Hematopoietic multipotent progenitor cell treated with erythropoietin and hydrocortisone succinate and interleukin-3 and kit ligand, for 8 days (in vitro differentiated cells): Measurements from ENCODE around the gene ACTR3C.
"Not testable (repeated sequence)": the region's sequence is repeated elsewhere in the genome, so short reads cannot be mapped to it uniquely, and the experiment has no call there.

Experiments used
- DNase-seq: peaks from one replicate; pipeline ENCODE4 v3.0.0-alpha.2; 2015

ACTR3C gene

DNA sequence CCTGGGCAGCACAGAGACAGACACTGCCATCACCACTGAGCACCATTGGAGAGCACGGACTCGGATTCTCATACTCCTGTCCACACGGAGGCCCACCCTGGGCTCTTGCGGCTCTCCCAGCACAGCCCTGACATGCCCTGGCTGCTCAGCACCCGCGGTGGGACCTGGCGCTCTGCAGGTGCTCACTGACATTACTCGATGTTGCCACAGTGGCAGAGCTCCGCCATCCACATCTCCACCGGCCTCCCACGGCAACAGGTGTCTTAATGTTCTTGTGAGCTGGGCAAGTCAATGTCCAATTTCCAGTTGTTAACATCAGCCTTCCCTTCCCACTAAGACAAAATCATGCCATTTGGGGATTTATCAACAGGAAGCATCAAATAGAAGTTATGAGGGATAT is 45.0 kb downstream of the ACTR3C start:
- DNase-seq, result not testable (repeated sequence)

GRCh38 chr7:150276132-150276695 is 47.1 kb downstream of the ACTR3C start:
- DNase-seq, result peak; percentile 48

- DNase-seq, result not testable (repeated sequence)
Observed at GRCh38 chr7:150271898-150272297, 51.4 kb downstream of the ACTR3C start.

- DNase-seq, result not testable (repeated sequence)
Observed at GRCh38 chr7:150270101-150270824, 53.1 kb downstream of the ACTR3C start.

DNA sequence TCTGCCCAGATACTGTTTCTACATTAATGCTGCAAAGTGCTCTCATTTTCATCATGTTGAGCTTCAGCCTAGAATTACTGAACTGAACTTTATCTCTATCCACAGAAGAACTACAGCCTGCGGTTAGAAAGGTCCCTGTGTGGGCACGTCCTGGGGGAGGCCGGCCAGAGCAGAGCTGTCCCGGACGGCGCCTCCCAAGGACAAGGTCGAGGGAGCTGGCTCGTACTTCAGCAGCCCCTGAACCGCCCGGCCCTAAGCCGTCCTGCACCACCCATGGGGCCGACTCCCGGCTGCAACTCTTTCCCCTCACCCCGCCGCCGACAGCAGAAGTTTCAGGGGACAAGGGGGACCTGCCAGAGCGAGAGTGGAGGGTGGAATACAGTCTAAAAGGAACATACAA is 54.5 kb downstream of the ACTR3C start:
- DNase-seq, result not testable (repeated sequence)

- not testable (repeated sequence) for DNase-seq
Observed at GRCh38 chr7:150268287-150268686, 55.1 kb downstream of the ACTR3C start.

DNA sequence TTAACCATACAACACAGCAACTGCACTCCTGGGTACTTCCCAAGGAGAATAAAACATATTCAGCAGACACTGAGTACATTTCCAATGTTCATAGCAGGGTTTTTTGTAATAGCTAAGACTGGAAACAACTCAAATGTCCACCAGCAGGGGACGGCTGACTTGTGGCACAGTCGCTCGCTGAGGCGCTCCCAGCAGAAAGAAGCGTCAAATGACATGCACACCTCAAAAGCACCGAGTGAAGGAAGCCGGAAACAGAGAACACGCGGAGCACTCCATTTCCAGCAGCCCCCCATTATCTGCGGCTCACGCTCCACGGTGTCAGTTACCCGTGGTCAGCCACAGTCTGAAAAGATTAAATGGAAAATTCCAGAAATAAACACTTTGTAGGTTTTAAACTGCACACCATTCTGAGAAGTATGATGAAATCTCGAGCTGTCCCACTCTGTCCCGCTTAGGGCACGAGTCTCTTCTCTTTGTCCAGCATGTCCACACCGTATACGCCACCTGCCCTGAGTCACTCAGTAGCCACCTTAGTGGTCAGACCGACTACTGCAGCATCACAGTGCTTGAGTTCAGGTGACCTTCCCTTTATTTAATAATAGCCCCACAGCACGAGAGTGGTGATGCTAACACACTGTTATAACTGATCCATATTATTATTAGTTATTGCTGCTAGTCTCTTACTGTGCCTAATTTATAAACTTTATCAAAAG is 56.2 kb downstream of the ACTR3C start:
- not testable (repeated sequence) for DNase-seq

DNA sequence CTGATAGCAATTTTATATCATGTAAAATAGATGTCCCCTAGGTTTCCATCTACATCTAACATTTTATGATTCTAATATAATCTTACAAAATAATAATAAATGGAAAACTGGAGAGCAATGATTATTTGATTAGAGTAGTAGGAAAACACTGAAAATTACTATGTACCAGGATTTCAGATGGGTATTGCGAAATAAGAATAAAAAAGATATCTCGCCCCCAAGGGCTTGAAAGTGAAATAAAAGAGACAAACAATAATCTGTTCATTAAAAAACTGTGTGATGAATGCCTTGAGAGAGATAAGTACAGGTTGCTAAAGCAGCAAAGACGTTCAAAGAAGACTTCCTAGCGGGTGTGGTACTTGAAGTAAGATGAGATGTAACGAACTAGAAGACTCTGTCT is 60.7 kb downstream of the ACTR3C start:
- DNase-seq, result not testable (repeated sequence)

- not testable (repeated sequence) for DNase-seq
Observed at GRCh38 chr7:150247745-150248144, 75.6 kb downstream of the ACTR3C start.

GRCh38 chr7:150245208-150245607 is 78.1 kb downstream of the ACTR3C start:
- not testable (repeated sequence) for DNase-seq

DNA sequence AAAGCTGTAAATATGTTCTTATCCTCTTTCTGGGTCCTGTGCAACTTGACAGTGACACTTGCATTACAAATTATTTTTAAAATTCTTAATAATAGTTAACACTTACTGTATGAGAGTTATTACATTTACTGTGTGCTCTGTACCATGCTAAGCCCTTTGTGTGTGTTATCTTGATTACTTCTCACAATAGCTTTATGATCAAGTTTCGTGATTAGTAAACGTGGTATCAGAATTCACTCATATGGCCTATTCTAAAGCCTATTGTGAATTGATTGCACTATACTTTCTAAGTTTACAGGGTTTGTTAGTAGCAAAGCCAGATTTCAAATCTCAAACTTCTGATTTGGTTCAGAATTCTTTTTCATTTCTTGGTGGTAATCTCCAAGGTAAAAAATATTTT is 80.4 kb downstream of the ACTR3C start:
- DNase-seq, result not testable (repeated sequence)

DNA sequence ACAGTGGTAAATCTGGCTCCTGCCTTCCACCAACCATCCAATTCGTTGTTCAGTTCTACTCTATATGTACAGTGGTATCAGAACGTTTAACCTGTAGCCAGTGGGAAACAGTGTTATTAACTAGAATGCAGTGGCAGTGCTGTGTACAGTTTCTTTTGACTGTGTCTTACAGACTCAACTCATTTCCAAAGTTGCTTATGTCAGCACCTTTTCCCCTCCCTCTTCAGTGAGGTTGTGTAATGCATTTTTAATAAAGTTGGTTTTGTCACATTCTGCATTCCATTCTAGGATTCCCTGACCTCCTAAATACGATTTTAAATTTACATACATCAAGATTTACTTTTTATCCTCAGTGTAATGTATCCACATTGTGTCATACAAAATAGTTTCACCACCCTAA is 97.9 kb downstream of the ACTR3C start:
- not testable (repeated sequence) for DNase-seq

GRCh38 chr7:150222083-150222972 is 101.0 kb downstream of the ACTR3C start:
- not testable (repeated sequence) for DNase-seq

DNA sequence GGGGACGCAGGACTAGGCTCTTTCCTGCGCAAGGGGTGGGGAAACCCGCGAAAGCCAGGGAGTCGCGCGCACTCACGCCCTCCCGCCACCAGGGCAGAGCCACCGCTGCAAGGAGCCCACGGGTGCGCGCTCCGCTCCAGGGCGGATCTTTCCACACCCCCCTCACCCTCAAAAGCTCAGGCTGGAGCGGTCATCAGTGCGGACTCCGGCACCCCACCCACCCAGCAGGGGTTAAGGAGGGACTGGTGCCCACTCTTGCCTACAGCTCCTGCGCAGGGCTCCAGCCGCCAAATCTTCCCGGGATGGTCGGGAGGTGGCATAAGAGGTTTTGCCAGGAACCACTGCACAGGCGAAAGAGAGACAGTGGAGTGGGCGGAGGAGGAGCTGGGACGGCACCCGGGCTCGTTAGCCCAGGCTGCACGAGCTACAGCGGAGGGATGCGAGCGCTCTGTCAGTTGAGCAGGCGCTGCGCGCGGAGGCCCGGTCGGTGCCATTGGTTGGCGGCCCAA is 102.6 kb downstream of the ACTR3C start:
- not testable (repeated sequence) for DNase-seq

- DNase-seq, result not testable (repeated sequence)
Observed at GRCh38 chr7:150219941-150220658, 103.2 kb downstream of the ACTR3C start.

- not testable (repeated sequence) for DNase-seq
Observed at GRCh38 chr7:150206848-150207247, 116.5 kb downstream of the ACTR3C start.

- DNase-seq, result not testable (repeated sequence)
Observed at GRCh38 chr7:150205866-150206265, 117.5 kb downstream of the ACTR3C start.

GRCh38 chr7:150204577-150204976 is 118.8 kb downstream of the ACTR3C start:
- not testable (repeated sequence) for DNase-seq

DNA sequence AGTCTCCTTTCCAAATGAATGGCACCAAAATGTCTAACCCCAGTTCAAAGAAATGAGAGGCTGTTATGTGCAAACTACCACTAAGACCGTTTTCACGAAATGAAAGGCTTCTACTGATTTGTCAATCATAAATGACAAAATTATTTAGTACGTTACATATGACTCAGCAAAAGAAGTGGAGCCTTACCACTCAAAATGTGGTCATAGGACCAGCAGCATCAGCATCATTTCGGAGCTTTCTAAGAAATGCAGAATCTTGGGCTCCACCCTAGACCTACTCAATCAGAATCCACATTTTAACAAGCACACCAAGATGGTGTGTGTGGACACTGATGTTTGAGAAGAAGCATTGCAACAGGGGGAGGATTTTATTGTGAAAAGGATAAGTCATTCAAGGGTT is 120.5 kb downstream of the ACTR3C start:
- not testable (repeated sequence) for DNase-seq
